ENCODE results near the gene PPARD.

Gene PPARD

GRCh38 chr6:35448191-35448590 lies 105.8 kb downstream of the PPARD start:
- no peak for DNase-seq

GRCh38 chr6:35449287-35449881 lies 107.0 kb downstream of the PPARD start:
- peak; percentile 78 for DNase-seq

GRCh38 chr6:35451354-35452182 lies 109.2 kb downstream of the PPARD start:
- no peak for DNase-seq

- DNase-seq: peak; percentile 90
Measured at GRCh38 chr6:35452183-35453090, 110.1 kb downstream of the PPARD start, which contains the start of gene FANCE. TSS of gene FANCE (plus strand) at chr6:35452338. CDS start at chr6:35452546, 208 bp downstream.

GRCh38 chr6:35453236-35453635 lies 110.9 kb downstream of the PPARD start:
- peak; percentile 83 for DNase-seq

GRCh38 chr6:35454391-35455110 lies 112.2 kb downstream of the PPARD start:
- no peak for DNase-seq

- DNase-seq: no peak
Measured at GRCh38 chr6:35457907-35458306, 115.5 kb downstream of the PPARD start.

- DNase-seq: no peak
Measured at GRCh38 chr6:35461270-35461669, 118.9 kb downstream of the PPARD start.

GRCh38 chr6:35463292-35463691 lies 120.9 kb downstream of the PPARD start:
- no peak for DNase-seq

- DNase-seq: no peak
Measured at GRCh38 chr6:35465646-35466045, 123.3 kb downstream of the PPARD start.

- peak; percentile 98 for DNase-seq
Measured at GRCh38 chr6:35468181-35468979, 126.0 kb downstream of the PPARD start, which contains the start of gene RPL10A. TSS of gene RPL10A (plus strand) at chr6:35468401. CDS start at chr6:35468435, 34 bp downstream.

GRCh38 chr6:35468980-35469750 lies 126.8 kb downstream of the PPARD start:
- DNase-seq: peak; percentile 7

GRCh38 chr6:35469751-35470662 lies 127.6 kb downstream of the PPARD start:
- DNase-seq: peak; percentile 45

- peak; percentile 9 for DNase-seq
Measured at GRCh38 chr6:35470663-35471120, 128.3 kb downstream of the PPARD start.

- DNase-seq: peak; percentile 5
Measured at GRCh38 chr6:35471836-35472345, 129.5 kb downstream of the PPARD start.

- DNase-seq: peak; percentile 19
Measured at GRCh38 chr6:35473075-35473849, 130.9 kb downstream of the PPARD start.

GRCh38 chr6:35473850-35474130 lies 131.4 kb downstream of the PPARD start:
- DNase-seq: peak; percentile 36

GRCh38 chr6:35474131-35474941 lies 132.0 kb downstream of the PPARD start:
- DNase-seq: no peak

All from hematopoietic multipotent progenitor cell treated with erythropoietin and hydrocortisone succinate and interleukin-3 and kit ligand, for 8 days (in vitro differentiated cells).